Tibial artery (tissue), 4 donors: ENCODE measurements around the gene TNPO2.

Experiments used
- DNase-seq, 2 donors: peaks; one replicate each; pipeline ENCODE4 v3.0.0-alpha.2; 2019
- H3K27ac ChIP-seq, 2 donors: fragments of 200-600 bp; sonication (generic) in 1 of 2; 1 replicate in 1 of 2; 2 replicates in 1 of 2; pipeline ENCODE4 v1.5.1; 2018 to 2019; ENCODE audit warnings: mild to moderate bottlenecking in 1 of 2
- H3K27me3 ChIP-seq, 2 donors: fragments of 200-600 bp; sonication (generic) in 1 of 2; one replicate each; pipeline versions ENCODE4 v1.5.1 to v1.6.0; 2016 to 2019
- H3K36me3 ChIP-seq, 3 donors: fragments of 200-600 bp; sonication (generic) in 2 of 3; one replicate each; pipeline ENCODE4 v1.5.1; 2016 to 2019; ENCODE audit warnings: mild to moderate bottlenecking in 2 of 3
- H3K4me1 ChIP-seq, 4 donors: fragments of 200-600 bp; sonication (generic) in 2 of 4; 1 replicate in 3 of 4; 2 replicates in 1 of 4; pipeline ENCODE4 v1.5.1; 2016 to 2019
- H3K4me3 ChIP-seq, 2 donors: fragments of 200-600 bp; sonication (generic) in 1 of 2; 1 replicate in 1 of 2; 2 replicates in 1 of 2; pipeline ENCODE4 v1.5.1; 2018 to 2019; ENCODE audit warnings: mild to moderate bottlenecking in 2 of 2
- H3K9me3 ChIP-seq, 3 donors: fragments of 200-600 bp; sonication (generic) in 1 of 3; one replicate each; pipeline ENCODE4 v1.5.1; 2016 to 2019
- CTCF ChIP-seq, 2 experiments: fragments of 200-600 bp in 1 of 2; fragments of 450-650 bp in 1 of 2; IDR thresholded peaks; one replicate each; pipeline ENCODE4 v1.5.1; 2017 to 2019; ENCODE audit warnings: antibody characterized with exemption in 2 of 2, mild to moderate bottlenecking in 1 of 2, moderate library complexity in 1 of 2
- intact Hi-C: fragments of 100-400 bp; cut with DNase I; formaldehyde crosslinking; loops from one replicate; pipeline ENCODE4 v1.15.0; 2023; ENCODE audit warnings: low total_unique reads

The TNPO2 gene

GRCh38 chr19:12711187-12711586 is 12.5 kb downstream of the TNPO2 start:
- Histone ChIP-seq H3K9me3 (no peaks in the 10 kb centered on the region), H3K4me3 (no peak overlapping the region), H3K4me1 (no peaks in the 10 kb centered on the region), H3K27ac (no peak overlapping the region), H3K36me3 (peaks cover 84 to 97% (median 94%) of the 10 kb centered on the region in 3 donors), H3K27me3 (no peaks in the 10 kb centered on the region)
- TF ChIP-seq CTCF (IDR thresholded peaks at IDR 0.05) = no peak
- intact Hi-C loops = no loop called here
- no peak for DNase-seq

DNA sequence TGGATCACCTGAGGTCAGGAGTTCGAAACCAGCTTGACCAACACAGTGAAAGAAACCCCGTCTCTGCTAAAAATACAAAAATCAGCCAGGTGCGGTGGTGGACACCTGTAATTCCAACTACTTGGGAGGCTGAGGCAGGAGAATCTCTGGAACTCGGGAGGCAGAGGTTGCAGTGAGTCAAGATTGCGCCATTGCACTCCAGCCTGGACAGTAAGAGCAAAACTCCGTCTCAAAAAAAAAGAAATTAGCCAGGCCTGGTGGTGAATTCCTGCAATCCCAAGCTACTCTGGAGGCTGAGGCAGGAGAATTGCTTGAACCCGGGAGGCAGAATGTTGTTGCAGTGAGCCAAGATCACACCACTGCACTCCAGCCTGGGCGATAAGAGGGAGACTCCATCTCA is 15.1 kb downstream of the TNPO2 start:
- TF ChIP-seq CTCF (IDR thresholded peaks at IDR 0.05) = no peak
- no peak for DNase-seq
- no peaks in the 10 kb centered on the region for H3K27me3 ChIP-seq
- peaks cover 87 to 97% (median 94%) of the 10 kb centered on the region in 3 donors for H3K36me3 ChIP-seq
- no peaks in the 10 kb centered on the region for H3K4me1 ChIP-seq
- intact Hi-C loops = no loop called here
- H3K4me3 ChIP-seq = no peak overlapping the region
- no peaks in the 10 kb centered on the region for H3K9me3 ChIP-seq
- no peak overlapping the region for H3K27ac ChIP-seq

GRCh38 chr19:12706332-12706718 is 17.4 kb downstream of the TNPO2 start:
- DNase-seq = no peak
- Histone ChIP-seq H3K27me3 (no peaks in the 10 kb centered on the region), H3K9me3 (no peaks in the 10 kb centered on the region), H3K27ac (no peak overlapping the region), H3K4me3 (no peak overlapping the region), H3K4me1 (no peaks in the 10 kb centered on the region), H3K36me3 (peaks cover 95 to 100% (median 97%) of the 10 kb centered on the region in 3 donors)
- no peak for TF ChIP-seq CTCF (IDR thresholded peaks at IDR 0.05)
- intact Hi-C loops = no loop called here

- intact Hi-C loops = no loop called here
- no peak overlapping the region for H3K4me3 ChIP-seq
- no peaks in the 10 kb centered on the region for H3K9me3 ChIP-seq
Observed at GRCh38 chr19:12705654-12706331, 17.9 kb downstream of the TNPO2 start.

DNA sequence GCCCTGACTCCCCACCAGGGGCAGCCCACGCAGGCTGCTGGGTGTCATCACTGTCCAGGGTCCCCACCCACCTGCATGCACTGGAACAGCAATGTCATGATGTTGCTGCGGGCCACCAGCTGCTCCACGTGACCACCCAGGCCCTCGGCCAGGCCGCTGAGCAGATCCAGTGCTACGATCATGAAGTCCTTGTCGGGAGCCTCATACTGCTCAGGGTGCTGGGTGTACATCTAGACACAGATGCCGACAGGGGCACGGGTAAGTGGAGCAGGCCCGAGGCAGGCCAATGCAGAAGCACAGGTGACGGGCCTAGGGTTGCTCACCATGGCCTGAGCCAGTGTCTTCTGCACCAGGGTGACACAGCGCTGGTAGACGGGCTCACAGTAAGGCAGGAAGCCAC is 18.6 kb downstream of the TNPO2 start:
- intact Hi-C loops = no loop called here
- H3K4me3 ChIP-seq = no peak overlapping the region
- H3K36me3 ChIP-seq = peaks cover 91 to 100% (median 97%) of the 10 kb centered on the region in 3 donors

More at GRCh38 chr19:12705654-12706331, 17.9 kb downstream of the TNPO2 start:
- Histone ChIP-seq H3K4me1 (no peaks in the 10 kb centered on the region), H3K27me3 (no peaks in the 10 kb centered on the region), H3K36me3 (peaks cover 95 to 100% (median 97%) of the 10 kb centered on the region in 3 donors), H3K27ac (no peak overlapping the region)
- TF ChIP-seq CTCF (IDR thresholded peaks at IDR 0.05) = no peak
- DNase-seq = no peak

More for the DNA sequence above, 18.6 kb downstream of the TNPO2 start:
- Histone ChIP-seq H3K27ac (no peak overlapping the region), H3K9me3 (no peaks in the 10 kb centered on the region), H3K4me1 (no peaks in the 10 kb centered on the region), H3K27me3 (no peaks in the 10 kb centered on the region)
- TF ChIP-seq CTCF (IDR thresholded peaks at IDR 0.05) = no peak
- DNase-seq = no peak
